NCI-H526 treated with DMSO at 0.1 percent for 48 hours (cell line): ENCODE measurements around the gene PPP1R13L.
"Not testable (repeated sequence)": the region's sequence is repeated elsewhere in the genome, so short reads cannot be mapped to it uniquely, and the experiment has no call there.

ENCODE experiments used
- DNase-seq: peaks from one replicate; lab custom pipeline; 2025; lab: John Stamatoyannopoulos, UW

The PPP1R13L gene

GRCh38 chr19:45429896-45430295, 25.0 kb upstream of the PPP1R13L start:
- DNase-seq: not testable (repeated sequence)

GRCh38 chr19:45428384-45429231, 23.7 kb upstream of the PPP1R13L start:
- no peak for DNase-seq

- DNase-seq: no peak
Observed at GRCh38 chr19:45424191-45425058, 19.6 kb upstream of the PPP1R13L start.

- peak; percentile 94 for DNase-seq
Observed at GRCh38 chr19:45423589-45424190, 18.8 kb upstream of the PPP1R13L start, which contains the start of gene ERCC1. ERCC1 (minus strand) TSS chr19:45423917; CDS start chr19:45423374, 543 bp downstream.

GRCh38 chr19:45423033-45423588, 18.2 kb upstream of the PPP1R13L start:
- no peak for DNase-seq

GRCh38 chr19:45421947-45422498, 17.2 kb upstream of the PPP1R13L start:
- no peak for DNase-seq

GRCh38 chr19:45420871-45421270, 16.0 kb upstream of the PPP1R13L start:
- DNase-seq: no peak

GRCh38 chr19:45420356-45420755, 15.5 kb upstream of the PPP1R13L start:
- no peak for DNase-seq

GRCh38 chr19:45419895-45420294, 15.0 kb upstream of the PPP1R13L start:
- DNase-seq: no peak

GRCh38 chr19:45419396-45419795, 14.5 kb upstream of the PPP1R13L start:
- no peak for DNase-seq

GRCh38 chr19:45418802-45419201, 13.9 kb upstream of the PPP1R13L start:
- DNase-seq: no peak

GRCh38 chr19:45417151-45417550, 12.3 kb upstream of the PPP1R13L start:
- no peak for DNase-seq

- no peak for DNase-seq
Observed at GRCh38 chr19:45414468-45414867, 9.6 kb upstream of the PPP1R13L start.

- no peak for DNase-seq
Observed at GRCh38 chr19:45413497-45413896, 8.6 kb upstream of the PPP1R13L start.

GRCh38 chr19:45410330-45410729, 5.5 kb upstream of the PPP1R13L start:
- not testable (repeated sequence) for DNase-seq

GRCh38 chr19:45409557-45409920, 4.7 kb upstream of the PPP1R13L start:
- DNase-seq: no peak

GRCh38 chr19:45408830-45409556, 4.1 kb upstream of the PPP1R13L start:
- no peak for DNase-seq

- no peak for DNase-seq
Observed at GRCh38 chr19:45408121-45408520, 3.3 kb upstream of the PPP1R13L start.

GRCh38 chr19:45407585-45407984, 2.7 kb upstream of the PPP1R13L start:
- DNase-seq: not testable (repeated sequence)

- no peak for DNase-seq
Observed at GRCh38 chr19:45407091-45407375, 2.2 kb upstream of the PPP1R13L start.
